AG10803 (cell line): ENCODE data around the gene B3GNT4.

ENCODE experiments used
- DNase-seq: peaks from one replicate; pipeline ENCODE4 v3.0.0; 2010; ENCODE audit warnings: low read depth
- H3K4me3 ChIP-seq: 2 replicates; pipeline ENCODE4 v1.5.1; 2011; ENCODE audit warnings: mild to moderate bottlenecking, low read length, control low read depth
- TF ChIP-seq, protein P1 (sequence below): conservative IDR thresholded peaks from 2 replicates; pipeline ENCODE4 v1.5.1; 2011; ENCODE audit warnings: mild to moderate bottlenecking, low read length, control low read depth, inconsistent platforms

Gene B3GNT4

GRCh38 chr12:122182887-122183587 lies 20.5 kb upstream of the B3GNT4 start, which contains the start of gene LRRC43:
TSS of gene LRRC43 (plus strand) at chr12:122183123. CDS start at chr12:122183145, 22 bp downstream.
- peak within 1 kb of the TSS; percentile 53 for H3K4me3 ChIP-seq
- TF ChIP-seq, protein P1, sequence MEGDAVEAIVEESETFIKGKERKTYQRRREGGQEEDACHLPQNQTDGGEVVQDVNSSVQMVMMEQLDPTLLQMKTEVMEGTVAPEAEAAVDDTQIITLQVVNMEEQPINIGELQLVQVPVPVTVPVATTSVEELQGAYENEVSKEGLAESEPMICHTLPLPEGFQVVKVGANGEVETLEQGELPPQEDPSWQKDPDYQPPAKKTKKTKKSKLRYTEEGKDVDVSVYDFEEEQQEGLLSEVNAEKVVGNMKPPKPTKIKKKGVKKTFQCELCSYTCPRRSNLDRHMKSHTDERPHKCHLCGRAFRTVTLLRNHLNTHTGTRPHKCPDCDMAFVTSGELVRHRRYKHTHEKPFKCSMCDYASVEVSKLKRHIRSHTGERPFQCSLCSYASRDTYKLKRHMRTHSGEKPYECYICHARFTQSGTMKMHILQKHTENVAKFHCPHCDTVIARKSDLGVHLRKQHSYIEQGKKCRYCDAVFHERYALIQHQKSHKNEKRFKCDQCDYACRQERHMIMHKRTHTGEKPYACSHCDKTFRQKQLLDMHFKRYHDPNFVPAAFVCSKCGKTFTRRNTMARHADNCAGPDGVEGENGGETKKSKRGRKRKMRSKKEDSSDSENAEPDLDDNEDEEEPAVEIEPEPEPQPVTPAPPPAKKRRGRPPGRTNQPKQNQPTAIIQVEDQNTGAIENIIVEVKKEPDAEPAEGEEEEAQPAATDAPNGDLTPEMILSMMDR = no peak
- DNase-seq = peak; percentile 27

DNA sequence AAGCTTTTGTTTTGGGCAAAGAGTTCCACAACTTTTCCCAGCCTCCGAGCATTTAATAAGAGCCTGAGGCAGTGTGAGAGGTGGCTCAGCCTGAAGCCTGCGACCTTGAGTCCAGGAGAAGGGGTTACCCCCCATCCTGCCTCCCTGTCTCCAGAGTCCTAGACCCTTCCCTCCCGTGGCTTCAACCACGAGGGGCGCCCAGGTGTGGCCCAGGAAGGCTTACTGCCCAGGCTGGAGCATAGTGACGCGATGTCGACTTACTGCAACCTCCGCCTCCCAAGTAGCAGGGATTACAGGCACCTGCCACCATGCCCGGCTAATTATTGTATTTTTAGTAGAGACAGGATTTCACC lies 19.9 kb upstream of the B3GNT4 start:
- no peak for DNase-seq
- peak overlapping the region; percentile 53 for H3K4me3 ChIP-seq
- TF ChIP-seq, protein P1 = no peak

DNA sequence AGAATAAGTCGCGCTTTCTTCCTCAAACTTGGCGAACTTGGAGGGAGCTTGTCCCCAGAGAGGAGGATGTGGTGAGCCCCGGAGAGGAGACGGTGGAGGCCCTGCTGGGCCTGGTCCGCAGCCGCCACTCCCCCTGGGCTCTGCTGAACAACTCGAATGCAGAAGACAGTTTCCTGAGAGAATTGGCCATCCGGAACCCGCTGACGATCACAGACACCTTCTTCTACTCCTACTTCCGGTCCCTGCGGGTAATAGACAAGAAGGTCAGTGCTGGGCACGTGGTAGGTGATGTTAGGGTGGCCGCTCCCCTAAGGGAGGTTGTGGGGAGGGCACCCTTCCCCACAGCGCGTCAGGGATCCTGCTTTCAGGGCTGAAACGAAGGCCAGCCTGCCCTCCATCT lies 19.0 kb upstream of the B3GNT4 start:
- no peak overlapping the region for H3K4me3 ChIP-seq
- DNase-seq = no peak

GRCh38 chr12:122185079-122185478 lies 18.4 kb upstream of the B3GNT4 start:
- TF ChIP-seq, protein P1 = no peak
- H3K4me3 ChIP-seq = no peak overlapping the region
- DNase-seq = no peak

More for the DNA sequence above, 19.0 kb upstream of the B3GNT4 start:
- TF ChIP-seq, protein P1 = no peak

GRCh38 chr12:122185494-122186082 lies 17.9 kb upstream of the B3GNT4 start:
- no peak for DNase-seq
- no peak overlapping the region for H3K4me3 ChIP-seq
- TF ChIP-seq, protein P1 = no peak

GRCh38 chr12:122187466-122187865 lies 16.0 kb upstream of the B3GNT4 start:
- no peak overlapping the region for H3K4me3 ChIP-seq
- TF ChIP-seq, protein P1 = no peak
- DNase-seq = no peak
